ENCODE measurements around the gene PROKR1. TPM values are rescaled to one million over a fixed set of nuclear protein-coding genes. Genes with fewer than 3 reads are reported as not detected.

PROKR1 gene
- total RNA-seq, 1 experiment from 2014 or later = not detected

- RAD21 ChIA-PET (ENCODE audit: low non-redundant PET in 1 of 2, low total read pairs in 2 of 2, uncharacterized antibody in 2 of 2, unreplicated experiment in 2 of 2) = no interaction called here
- no peak overlapping the region for H3K4me3 ChIP-seq (replicated peaks in 1 of 2; ENCODE audit: low read depth in 1 of 2, low read length in 2 of 2)
These were observed 9.7 kb downstream of the PROKR1 start for GRCh38 chr2:68653034-68653433.

More at GRCh38 chr2:68653034-68653433, 9.7 kb downstream of the PROKR1 start:
- Histone ChIP-seq H3K36me3 (ENCODE audit: control insufficient read depth in 1 of 2, insufficient read depth in 2 of 2, low read length in 2 of 2) (no peaks in the 10 kb centered on the region), H3K9me3 (ENCODE audit: control insufficient read depth in 1 of 2, insufficient read depth in 1 of 2, low read depth in 1 of 2, low read length in 2 of 2) (no peaks in the 10 kb centered on the region), H3K9ac (ENCODE audit: low read length) (no peak overlapping the region), H3K4me2 (ENCODE audit: low read length) (no peak overlapping the region), H3K4me1 (ENCODE audit: control insufficient read depth in 1 of 2, insufficient read depth in 2 of 2, low read length in 2 of 2) (no peaks in the 10 kb centered on the region), H3K9me2 (ENCODE audit: insufficient read depth) (no peaks in the 10 kb centered on the region), H4K20me1 (ENCODE audit: insufficient read depth) (no peaks in the 10 kb centered on the region), H2AFZ (ENCODE audit: low read depth, low read length, poor library complexity, severe bottlenecking) (no peak overlapping the region), H3K27ac (ENCODE audit: low read depth, low read length) (no peak overlapping the region), H3K79me2 (ENCODE audit: insufficient read depth, low read length) (no peaks in the 10 kb centered on the region), H3K27me3 (ENCODE audit: insufficient read depth, low read length) (peaks cover 17% of the 10 kb centered on the region; the same call in 1 of the 2 replicates)
- DNase-seq (ENCODE audit: low read depth, low spot score) (no peak), ATAC-seq (no peak)
- POLR2A ChIA-PET = no interaction called here
- TF ChIP-seq ATF3 (IDR thresholded peaks at IDR 0.05) = no peak
- no peak for TF ChIP-seq EGR1 (IDR thresholded peaks at IDR 0.05; ENCODE audit: low read depth)
- TF ChIP-seq CBX3 (IDR thresholded peaks at IDR 0.05; ENCODE audit: low read depth) = no peak
- TF ChIP-seq ZFX (IDR thresholded peaks at IDR 0.05) = no peak
- TF ChIP-seq SP1 (IDR thresholded peaks at IDR 0.05; ENCODE audit: low read depth) = no peak
- TF ChIP-seq EZH2 (IDR thresholded peaks at IDR 0.05) = no peak
- no peak for TF ChIP-seq CTCF (IDR thresholded peaks at IDR 0.05 in 2 of 3, conservative IDR thresholded peaks at IDR 0.05 in 1 of 3; ENCODE audit: borderline replicate concordance in 1 of 3, insufficient read depth in 1 of 3, low read depth in 2 of 3, low read length in 2 of 3)
- no peak for TF ChIP-seq FOSL1 (IDR thresholded peaks at IDR 0.05; ENCODE audit: low read depth)
- no peak for TF ChIP-seq POLR2AphosphoS5 (IDR thresholded peaks at IDR 0.05; ENCODE audit: low read depth, low read length)
- no peak for TF ChIP-seq SIN3A (IDR thresholded peaks at IDR 0.05; ENCODE audit: low read depth)
- TF ChIP-seq CEBPB (IDR thresholded peaks at IDR 0.05; ENCODE audit: low read depth) = no peak
- TF ChIP-seq TCF7L2 (IDR thresholded peaks at IDR 0.05; ENCODE audit: borderline replicate concordance, extremely low read depth, insufficient read depth, insufficient read length) = no peak
- TF ChIP-seq ELF1 (IDR thresholded peaks at IDR 0.05; ENCODE audit: borderline replicate concordance, low read depth) = no peak
- TF ChIP-seq ZNF274 (IDR thresholded peaks at IDR 0.05; ENCODE audit: low read depth, low read length) = no peak
- TF ChIP-seq ZBTB33 (IDR thresholded peaks at IDR 0.05; ENCODE audit: extremely low read depth, insufficient replicate concordance, low read length) = no peak
- no peak for TF ChIP-seq SRF (IDR thresholded peaks at IDR 0.05; ENCODE audit: low read depth)
- no peak for TF ChIP-seq RAD21 (IDR thresholded peaks at IDR 0.05; ENCODE audit: low read depth)
- TF ChIP-seq JUND (IDR thresholded peaks at IDR 0.05) = no peak
- TF ChIP-seq MAX (IDR thresholded peaks at IDR 0.05) = no peak
- BruUV-seq (replicated peaks) = no TSS peak
- CTCF ChIA-PET = no interaction called here
- intact Hi-C loops (cut with micrococcal nuclease) = no loop called here

Data from HCT116 (cell line).